Thymus (tissue), 11 donors: Measurements from ENCODE around the gene KIF2C. TPM values are rescaled to one million over a fixed set of nuclear protein-coding genes. Genes with fewer than 3 reads are reported as not detected.
"Not testable (repeated sequence)": the region's sequence is repeated elsewhere in the genome, so short reads cannot be mapped to it uniquely, and the experiment has no call there.

Experiments
- DNase-seq, 9 donors: peaks; one replicate each; pipeline ENCODE4 v3.0.0-alpha.2; 2013; ENCODE audit warnings: low spot score in 9 of 9, low read depth in 6 of 9, missing footprints in 1 of 9
- H3K27ac ChIP-seq, 2 donors: one replicate each; pipeline ENCODE4 v1.5.1; 2013; ENCODE audit warnings: control low read depth in 1 of 2, low read depth in 1 of 2, low read length in 1 of 2, mild to moderate bottlenecking in 1 of 2, moderate library complexity in 1 of 2
- H3K27me3 ChIP-seq, 2 donors: one replicate each; pipeline ENCODE4 v1.5.1; 2013; ENCODE audit warnings: low read length in 1 of 2; ENCODE audit not compliant: control insufficient read depth in 2 of 2, insufficient read depth in 1 of 2
- H3K36me3 ChIP-seq, 2 donors: one replicate each; pipeline ENCODE4 v1.5.1; 2013; ENCODE audit warnings: low read length in 1 of 2, mild to moderate bottlenecking in 1 of 2, moderate library complexity in 1 of 2; ENCODE audit not compliant: control insufficient read depth in 2 of 2, insufficient read depth in 2 of 2
- H3K4me1 ChIP-seq, 2 donors: one replicate each; pipeline ENCODE4 v1.5.1; 2013; ENCODE audit warnings: low read length in 2 of 2; ENCODE audit not compliant: control insufficient read depth in 2 of 2, insufficient read depth in 2 of 2
- H3K4me3 ChIP-seq, 2 donors: one replicate each; pipeline ENCODE4 v1.5.1; 2013; ENCODE audit warnings: low read length in 2 of 2, control low read depth in 1 of 2, mild to moderate bottlenecking in 1 of 2
- H3K9me3 ChIP-seq, 2 donors: one replicate each; pipeline ENCODE4 v1.5.1; 2013; ENCODE audit warnings: low read length in 1 of 2, mild to moderate bottlenecking in 1 of 2; ENCODE audit not compliant: control insufficient read depth in 2 of 2, insufficient read depth in 1 of 2
- WGBS: extraction: QIAGEN DNeasy Blood & Tissue Kit; methylation state at CpG from one replicate; pipeline ENCODE4 v1.1.7; 2013; 5-methylcytosine and 5-hydroxymethylcytosine counted together
- polyA plus RNA-seq: library from polyadenylated mRNA; stranded (reverse); fragments of 200-250 nt; gene quantifications from one replicate; pipeline ENCODE4 v1.2.3, GENCODE V29; 2013
- total RNA-seq: library from RNA; stranded (reverse); fragments of 120-200 nt; gene quantifications from one replicate; pipeline ENCODE4 v1.2.4, GENCODE V29; 2013
- donor health status: healthy.

The KIF2C gene
- total and polyA plus RNA-seq, 2 donors = 6.2 to 42.1 TPM

DNA sequence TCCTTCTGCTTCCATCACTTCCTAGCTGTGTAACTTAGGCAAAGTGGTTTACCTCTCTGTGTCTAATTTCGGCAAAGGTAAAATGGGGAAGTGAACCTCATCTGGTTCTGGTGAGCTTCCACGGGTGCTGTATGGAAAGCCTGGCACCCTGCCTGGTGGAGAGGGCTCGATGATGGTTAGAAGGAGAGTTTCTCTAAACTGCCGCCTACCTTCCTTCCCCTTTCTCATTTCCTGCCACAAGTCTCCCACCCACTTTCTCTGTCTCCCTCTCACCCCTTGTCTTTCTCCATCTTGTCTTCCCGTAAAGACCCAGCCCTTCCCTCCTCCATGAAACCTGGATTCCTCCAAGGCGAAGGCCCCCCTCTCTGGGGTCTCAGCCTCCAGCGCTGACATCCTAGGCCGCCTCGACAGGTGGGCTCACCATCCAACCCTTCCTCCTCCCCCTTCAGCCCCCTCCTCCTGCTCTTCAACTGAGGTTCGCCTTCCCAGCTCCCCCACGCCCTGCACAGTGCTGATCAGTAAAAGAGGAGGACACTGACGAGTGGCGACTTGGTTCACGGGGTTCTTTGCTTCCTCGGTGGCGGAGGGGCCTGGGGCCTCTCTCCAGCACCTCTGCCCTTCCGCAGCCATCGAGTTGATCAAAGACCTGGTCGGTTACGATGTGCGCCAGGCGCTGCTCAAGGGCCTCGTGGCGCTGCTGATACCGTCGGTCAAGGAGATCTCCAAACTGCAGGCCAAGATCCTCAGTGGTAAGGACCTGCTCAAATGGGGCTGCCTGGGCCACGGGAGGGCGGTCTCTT lies 15.9 kb upstream of the KIF2C start:
- Histone ChIP-seq H3K36me3 (peaks cover 0 to 7% of the 10 kb centered on the region in 2 donors), H3K27me3 (no peaks in the 10 kb centered on the region), H3K9me3 (no peaks in the 10 kb centered on the region), H3K27ac (peak overlapping the region; percentile 44 to 80), H3K4me3 (peak overlapping the region; percentile 37), H3K4me1 (peaks cover 9 to 53% of the 10 kb centered on the region in 2 donors)
- WGBS = 46% methylated on average over 28 of the region's 28 CpGs
- DNase-seq = peak in 1 of 9 donors; percentile 57

- whole genome bisulfite sequencing = 94% methylated on average over 64 of the region's 64 CpGs
- no peaks in the 10 kb centered on the region for H3K27me3 ChIP-seq
- no peaks in the 10 kb centered on the region for H3K9me3 ChIP-seq
- peaks cover 0 to 7% of the 10 kb centered on the region in 2 donors for H3K36me3 ChIP-seq
- peak overlapping the region; percentile 37 for H3K4me3 ChIP-seq
- H3K4me1 ChIP-seq = peaks cover 7 to 51% of the 10 kb centered on the region in 2 donors
- no peak for DNase-seq
- H3K27ac ChIP-seq = peak overlapping the region; percentile 44 to 80
Observed at GRCh38 chr1:44724296-44724954, 15.2 kb upstream of the KIF2C start.

DNA sequence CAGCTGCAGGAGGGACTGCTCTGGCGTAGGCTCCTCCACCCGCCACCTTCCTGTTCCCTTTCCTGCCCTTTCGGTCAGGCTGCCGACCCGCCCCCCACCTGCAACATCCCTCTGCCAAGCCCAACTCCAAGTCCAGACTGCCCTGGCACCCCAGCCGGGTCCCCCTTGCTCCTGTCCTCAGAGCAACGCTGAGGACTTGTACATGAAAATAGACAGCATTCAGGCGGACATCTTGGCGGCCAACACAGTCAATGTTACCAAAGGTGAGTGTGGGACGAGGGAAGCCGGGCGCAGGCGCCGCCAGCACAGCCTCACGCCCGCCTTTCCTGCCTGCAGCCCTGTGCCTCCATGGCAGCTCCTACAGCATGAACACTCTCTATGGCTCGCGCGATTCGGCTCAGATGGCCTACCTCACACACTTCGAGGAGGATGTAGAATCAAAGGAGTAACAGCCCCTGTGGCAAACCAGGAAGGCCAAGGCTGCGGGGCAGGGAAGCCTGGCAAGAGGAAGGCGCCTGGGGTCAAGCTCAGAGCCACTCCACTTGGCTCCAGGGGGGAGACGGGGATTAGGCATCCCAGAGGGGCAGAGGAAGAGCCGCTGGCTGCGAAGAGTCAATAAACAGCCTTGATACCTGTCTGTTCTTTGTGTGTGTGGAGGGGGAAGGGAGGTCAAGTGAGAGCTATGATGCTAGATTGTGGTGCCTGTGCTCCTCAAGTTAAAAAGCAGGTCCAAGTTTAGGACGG lies 14.5 kb upstream of the KIF2C start:
- Histone ChIP-seq H3K9me3 (no peaks in the 10 kb centered on the region), H3K4me3 (no peak overlapping the region), H3K36me3 (peaks cover 0 to 7% of the 10 kb centered on the region in 2 donors), H3K27me3 (no peaks in the 10 kb centered on the region), H3K27ac (peak overlapping the region in 1 of 2 donors; percentile 60), H3K4me1 (peaks cover 5 to 51% of the 10 kb centered on the region in 2 donors)
- no peak for DNase-seq
- WGBS = 90% methylated on average over 27 of the region's 27 CpGs

DNA sequence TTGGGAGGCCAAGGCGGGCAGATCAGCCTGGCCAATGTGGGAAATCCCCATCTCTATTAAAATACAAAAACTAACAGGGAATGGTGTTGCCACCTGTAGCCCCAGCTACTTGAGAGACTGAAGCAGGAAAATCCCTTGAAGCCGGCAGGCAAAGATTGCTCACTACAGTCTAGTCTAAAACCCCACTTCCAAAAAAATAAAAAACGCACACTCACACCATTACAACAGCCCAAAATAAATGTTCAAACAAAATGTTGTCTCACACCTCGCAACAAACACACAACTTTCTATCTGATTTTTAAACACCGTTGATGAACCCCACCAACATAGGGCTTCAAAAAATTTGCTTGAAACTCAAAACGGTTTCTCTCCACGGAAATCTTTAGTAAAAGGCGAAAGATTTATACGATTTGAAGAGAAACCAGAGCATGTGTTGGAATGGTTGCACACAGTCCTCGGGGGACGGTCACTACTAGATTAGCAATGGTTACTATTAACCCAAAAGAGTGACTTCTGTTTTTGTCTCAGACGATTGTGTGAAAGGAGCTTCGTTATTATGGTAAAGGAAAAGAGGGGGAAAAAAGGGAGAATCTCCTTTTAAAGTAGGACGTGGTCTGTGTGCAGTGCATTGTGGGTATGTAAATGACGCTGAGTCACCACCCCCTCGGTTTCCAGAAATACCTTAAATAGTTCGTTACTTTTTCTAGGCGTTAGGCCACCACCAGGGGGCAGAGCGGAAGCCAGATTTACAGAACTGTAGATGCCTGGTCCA lies 8.7 kb upstream of the KIF2C start, which contains the start of gene RNU5D-1:
Gene RNU5D-1, minus strand, starts transcription at position 430 of the 772 bp plus-strand sequence.
- Histone ChIP-seq H3K4me1 (peaks cover 4 to 34% of the 10 kb centered on the region in 2 donors), H3K27ac (peak within 1 kb of the TSS; percentile 95 to 99), H3K4me3 (peak within 1 kb of the TSS; percentile 34 to 56), H3K36me3 (no peaks in the 10 kb centered on the region), H3K9me3 (no peaks in the 10 kb centered on the region), H3K27me3 (no peaks in the 10 kb centered on the region)
- 2% methylated on average over 19 of the region's 19 CpGs for WGBS
- peak; percentile 80 to 97 (median 94) for DNase-seq

GRCh38 chr1:44733365-44733764 lies 6.3 kb upstream of the KIF2C start:
- Histone ChIP-seq H3K4me1 (peaks cover 4 to 30% of the 10 kb centered on the region in 2 donors), H3K9me3 (no peaks in the 10 kb centered on the region), H3K36me3 (no peaks in the 10 kb centered on the region), H3K27me3 (no peaks in the 10 kb centered on the region), H3K4me3 (no peak overlapping the region), H3K27ac (peak overlapping the region in 1 of 2 donors; percentile 5)
- DNase-seq = no peak
- WGBS = 83% methylated on average over 1 of the region's 1 CpG

GRCh38 chr1:44733784-44734183 lies 5.9 kb upstream of the KIF2C start:
- no peak overlapping the region for H3K27ac ChIP-seq
- no peaks in the 10 kb centered on the region for H3K27me3 ChIP-seq
- no peak overlapping the region for H3K4me3 ChIP-seq
- WGBS = 98% methylated on average over 1 of the region's 1 CpG
- H3K9me3 ChIP-seq = no peaks in the 10 kb centered on the region
- H3K4me1 ChIP-seq = peaks cover 4 to 29% of the 10 kb centered on the region in 2 donors
- DNase-seq = no peak
- H3K36me3 ChIP-seq = no peaks in the 10 kb centered on the region

- no peaks in the 10 kb centered on the region for H3K9me3 ChIP-seq
- H3K4me1 ChIP-seq = peaks cover 14 to 24% of the 10 kb centered on the region in 2 donors
- no peak overlapping the region for H3K27ac ChIP-seq
- WGBS = 98% methylated on average over 1 of the region's 1 CpG
- H3K27me3 ChIP-seq = no peaks in the 10 kb centered on the region
- no peak overlapping the region for H3K4me3 ChIP-seq
- no peaks in the 10 kb centered on the region for H3K36me3 ChIP-seq
- DNase-seq = no peak
Observed at GRCh38 chr1:44735992-44736391, 3.6 kb upstream of the KIF2C start.

- H3K9me3 ChIP-seq, H3K27me3 ChIP-seq, DNase-seq: not testable (repeated sequence)
- 74% methylated on average over 1 of the region's 1 CpG for WGBS
- Histone ChIP-seq H3K4me1 (peaks cover 11 to 22% of the 10 kb centered on the region in 2 donors), H3K36me3 (peaks cover 0 to 21% of the 10 kb centered on the region in 2 donors), H3K4me3 (peak overlapping the region; percentile 66 to 83), H3K27ac (peak overlapping the region; percentile 73 to 90)
Observed at GRCh38 chr1:44738953-44739306, 707 bp upstream of the KIF2C start.
